ACC112 (cell line): ENCODE results near the gene PLXNA3.

Experiments
- H2AFZ ChIP-seq: fragments of 200-600 bp; sonication (generic); one replicate; pipeline ENCODE4 v1.6.0; 2017; ENCODE audit warnings: antibody characterized with exemption, low read length; ENCODE audit not compliant: unreplicated experiment
- H3K27ac ChIP-seq: fragments of 200-600 bp; sonication (generic); 2 replicates; pipeline ENCODE4 v1.5.1; 2014; ENCODE audit warnings: low read depth, mild to moderate bottlenecking, antibody characterized with exemption, low read length, moderate library complexity
- H3K27me3 ChIP-seq: fragments of 200-600 bp; sonication (generic); 2 replicates; pipeline ENCODE4 v1.6.1; 2014; ENCODE audit warnings: mild to moderate bottlenecking, antibody characterized with exemption, low read length, moderate library complexity, mixed read lengths; ENCODE audit not compliant: insufficient read depth
- H3K36me3 ChIP-seq: fragments of 200-600 bp; sonication (generic); 2 replicates; pipeline ENCODE4 v1.6.1; 2016; ENCODE audit warnings: mild to moderate bottlenecking, antibody characterized with exemption, low read length, moderate library complexity, mixed read lengths; ENCODE audit not compliant: insufficient read depth
- H3K4me1 ChIP-seq: fragments of 200-600 bp; sonication (generic); one replicate; pipeline ENCODE4 v1.6.1; 2016; ENCODE audit warnings: low read length, mixed read lengths; ENCODE audit not compliant: insufficient read depth, unreplicated experiment, control insufficient read depth
- H3K4me3 ChIP-seq: fragments of 200-600 bp; sonication (generic); 2 replicates; pipeline ENCODE4 v1.5.1; 2014; ENCODE audit warnings: mild to moderate bottlenecking, low read depth, low read length
- H3K79me2 ChIP-seq: fragments of 200-600 bp; sonication (generic); one replicate; pipeline ENCODE4 v1.6.0; 2016; ENCODE audit warnings: low read length; ENCODE audit not compliant: control insufficient read depth, unreplicated experiment, insufficient read depth

The PLXNA3 gene

DNA sequence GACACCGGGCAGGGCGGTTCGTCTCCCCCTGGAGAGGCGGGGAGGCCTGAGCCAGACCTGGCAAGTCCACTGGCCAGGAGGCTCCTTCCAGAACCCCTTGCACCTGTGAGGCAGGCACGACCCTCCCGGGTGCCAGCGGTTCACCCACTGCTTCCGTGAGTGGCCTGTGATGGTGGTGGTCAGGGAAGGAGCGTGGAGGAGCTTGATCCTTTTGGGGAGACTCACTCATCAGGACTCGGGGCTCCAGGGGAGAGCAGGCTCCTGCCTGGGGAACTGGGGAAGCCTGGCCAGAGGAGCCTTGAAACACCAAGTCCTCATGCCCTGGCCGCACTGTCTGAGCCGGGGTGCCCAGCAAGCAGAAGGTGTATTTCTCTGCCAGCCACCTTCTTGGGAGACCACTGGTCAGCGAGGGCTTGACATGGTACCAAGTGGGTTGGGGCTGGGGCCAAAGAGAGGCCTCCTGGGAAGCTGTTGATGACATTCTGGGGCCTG, 13.3 kb upstream of the PLXNA3 start:
- peaks cover 40% of the 10 kb centered on the region for H3K79me2 ChIP-seq
- peak overlapping the region; percentile 50; the same call in 1 of the 2 replicates for H3K27ac ChIP-seq
- H2AFZ ChIP-seq, result no peak overlapping the region
- H3K36me3 ChIP-seq, result no peaks in the 10 kb centered on the region
- peaks cover 7% of the 10 kb centered on the region for H3K4me1 ChIP-seq
- H3K27me3 ChIP-seq, result no peaks in the 10 kb centered on the region
- peak overlapping the region; percentile 92 for H3K4me3 ChIP-seq

DNA sequence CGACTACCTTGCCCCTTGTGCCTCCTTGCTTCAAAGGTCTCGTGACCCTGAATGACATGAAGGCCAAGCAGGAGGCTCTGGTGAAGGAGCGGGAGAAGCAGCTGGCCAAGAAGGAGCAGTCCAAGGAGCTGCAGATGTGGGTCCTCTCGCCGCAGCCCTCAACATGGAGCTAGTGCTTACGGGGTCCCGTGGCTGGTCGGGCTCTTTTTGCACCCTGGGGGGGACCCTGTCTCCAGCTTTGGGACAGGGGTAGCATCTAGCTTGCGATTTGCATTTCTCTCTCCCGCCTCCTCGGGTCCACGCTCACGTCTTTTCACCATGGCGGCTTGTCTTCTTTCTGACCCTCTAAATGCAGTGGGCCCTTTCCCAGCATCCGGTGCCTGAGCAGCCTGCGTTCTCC, 12.3 kb upstream of the PLXNA3 start:
- peaks cover 7% of the 10 kb centered on the region for H3K4me1 ChIP-seq
- peaks cover 30% of the 10 kb centered on the region for H3K79me2 ChIP-seq
- no peaks in the 10 kb centered on the region for H3K36me3 ChIP-seq
- H3K4me3 ChIP-seq, result peak overlapping the region; percentile 92; the same call in 1 of the 2 replicates
- H2AFZ ChIP-seq, result no peak overlapping the region
- H3K27ac ChIP-seq, result no peak overlapping the region
- H3K27me3 ChIP-seq, result no peaks in the 10 kb centered on the region

DNA sequence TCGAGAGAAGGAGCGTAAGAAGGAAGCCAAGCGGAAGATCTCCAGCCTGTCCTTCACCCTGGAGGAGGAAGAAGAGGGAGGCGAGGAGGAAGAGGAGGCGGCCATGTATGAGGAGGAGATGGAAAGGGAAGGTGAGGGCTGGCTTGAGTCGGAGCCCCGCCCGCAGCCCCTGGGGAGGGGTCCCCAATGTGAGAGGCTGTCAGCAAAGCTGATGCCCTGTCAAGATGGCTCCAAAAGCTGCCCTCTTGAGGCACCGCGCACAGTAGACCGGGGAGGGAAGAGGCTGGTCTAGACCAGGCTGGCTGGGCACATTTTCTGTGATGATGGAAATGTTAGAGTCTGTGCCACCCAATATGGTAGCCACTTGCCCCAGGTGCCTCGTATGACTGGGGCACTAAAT, 11.7 kb upstream of the PLXNA3 start:
- H3K79me2 ChIP-seq, result peaks cover 30% of the 10 kb centered on the region
- no peak overlapping the region for H3K27ac ChIP-seq
- no peaks in the 10 kb centered on the region for H3K36me3 ChIP-seq
- no peak overlapping the region for H2AFZ ChIP-seq
- H3K4me1 ChIP-seq, result peaks cover 7% of the 10 kb centered on the region
- H3K27me3 ChIP-seq, result no peaks in the 10 kb centered on the region
- H3K4me3 ChIP-seq, result no peak overlapping the region

DNA sequence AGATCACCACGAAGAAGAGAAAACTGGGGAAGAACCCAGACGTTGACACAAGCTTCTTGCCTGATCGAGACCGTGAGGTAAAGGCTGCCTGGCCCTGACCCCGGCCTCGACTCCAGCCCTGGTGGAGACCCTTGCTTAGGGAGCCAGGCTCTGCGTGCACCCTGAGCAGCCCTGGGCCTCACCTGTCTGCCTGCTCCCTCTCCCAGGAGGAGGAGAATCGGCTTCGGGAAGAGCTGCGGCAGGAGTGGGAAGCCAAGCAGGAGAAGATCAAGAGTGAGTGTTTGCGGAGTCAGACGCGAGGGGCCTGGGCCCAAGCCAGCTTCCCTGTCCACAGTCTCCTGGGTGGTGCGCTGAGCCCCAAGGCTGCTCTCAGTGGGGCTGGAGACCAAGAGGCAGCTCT, 9.6 kb upstream of the PLXNA3 start:
- Histone ChIP-seq H3K27me3 (no peaks in the 10 kb centered on the region), H2AFZ (no peak overlapping the region), H3K36me3 (no peaks in the 10 kb centered on the region), H3K79me2 (peaks cover 30% of the 10 kb centered on the region), H3K4me3 (no peak overlapping the region), H3K27ac (no peak overlapping the region), H3K4me1 (peaks cover 7% of the 10 kb centered on the region)

DNA sequence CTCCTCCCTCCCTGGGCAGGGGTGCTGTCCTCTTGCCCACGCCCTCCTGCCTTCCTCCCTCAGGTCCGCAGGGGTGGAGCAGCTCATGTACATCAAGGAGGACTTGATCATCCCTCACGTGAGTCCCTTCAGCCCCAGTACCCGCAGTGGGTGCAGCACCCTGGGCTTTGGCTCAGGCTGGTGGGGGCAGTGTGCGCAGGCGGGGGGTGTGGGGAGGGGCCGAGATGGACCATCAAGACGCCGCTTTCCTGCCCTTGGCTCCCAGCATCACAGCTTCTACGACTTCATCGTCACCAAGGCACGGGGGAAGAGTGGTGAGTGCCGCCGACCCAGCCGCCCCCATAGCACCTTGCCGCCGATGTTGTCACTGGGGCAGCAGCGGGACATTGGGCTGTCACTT, 8.5 kb upstream of the PLXNA3 start:
- Histone ChIP-seq H3K27me3 (no peaks in the 10 kb centered on the region), H3K4me3 (no peak overlapping the region), H3K36me3 (no peaks in the 10 kb centered on the region), H3K79me2 (peaks cover 26% of the 10 kb centered on the region), H2AFZ (no peak overlapping the region), H3K27ac (no peak overlapping the region), H3K4me1 (peaks cover 7% of the 10 kb centered on the region)

DNA sequence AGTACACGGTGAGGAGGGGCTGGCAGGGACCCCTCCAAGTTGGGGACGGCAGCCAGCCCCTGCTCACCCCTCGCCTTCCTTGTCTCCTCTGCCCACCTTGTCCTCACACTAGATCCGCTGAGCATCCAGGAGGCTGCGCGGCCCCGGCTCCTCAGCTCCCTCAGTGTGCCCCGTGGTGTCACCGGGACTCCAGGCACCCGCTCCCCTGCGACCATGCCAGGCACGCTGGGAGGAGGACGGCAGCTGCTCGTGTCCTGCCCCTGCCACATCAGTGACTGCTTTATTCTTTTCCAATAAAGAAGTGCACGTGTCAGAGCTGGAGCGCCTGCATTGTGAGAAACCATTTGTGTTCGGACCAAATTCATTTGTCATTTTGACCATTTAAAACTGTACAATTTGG, 7.8 kb upstream of the PLXNA3 start:
- peaks cover 5% of the 10 kb centered on the region for H3K4me1 ChIP-seq
- no peak overlapping the region for H3K4me3 ChIP-seq
- H2AFZ ChIP-seq, result no peak overlapping the region
- H3K79me2 ChIP-seq, result peaks cover 19% of the 10 kb centered on the region
- no peaks in the 10 kb centered on the region for H3K27me3 ChIP-seq
- no peaks in the 10 kb centered on the region for H3K36me3 ChIP-seq
- no peak overlapping the region for H3K27ac ChIP-seq

DNA sequence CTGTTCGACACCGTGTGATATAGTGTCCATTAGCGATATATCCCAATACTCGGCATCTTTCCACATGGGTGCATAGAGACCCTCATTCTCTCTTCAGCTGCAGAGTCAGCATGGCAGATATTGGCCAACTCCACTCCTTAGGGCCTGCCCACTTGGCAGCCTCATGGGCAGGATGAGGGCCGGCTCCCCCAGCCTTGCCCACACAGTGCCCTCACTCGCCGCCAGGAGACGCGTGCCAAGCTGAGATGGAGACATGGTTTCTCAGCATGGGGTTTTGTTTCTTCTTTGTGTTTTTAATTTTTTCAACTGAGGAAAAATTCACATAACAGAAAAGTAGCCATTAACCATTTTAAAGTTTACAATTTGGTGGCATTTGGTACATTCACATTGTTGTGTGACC, 5.3 kb upstream of the PLXNA3 start:
- Histone ChIP-seq H3K36me3 (no peaks in the 10 kb centered on the region), H3K79me2 (no peaks in the 10 kb centered on the region), H3K4me3 (no peak overlapping the region), H3K4me1 (no peaks in the 10 kb centered on the region), H3K27ac (no peak overlapping the region), H3K27me3 (no peaks in the 10 kb centered on the region), H2AFZ (no peak overlapping the region)

DNA sequence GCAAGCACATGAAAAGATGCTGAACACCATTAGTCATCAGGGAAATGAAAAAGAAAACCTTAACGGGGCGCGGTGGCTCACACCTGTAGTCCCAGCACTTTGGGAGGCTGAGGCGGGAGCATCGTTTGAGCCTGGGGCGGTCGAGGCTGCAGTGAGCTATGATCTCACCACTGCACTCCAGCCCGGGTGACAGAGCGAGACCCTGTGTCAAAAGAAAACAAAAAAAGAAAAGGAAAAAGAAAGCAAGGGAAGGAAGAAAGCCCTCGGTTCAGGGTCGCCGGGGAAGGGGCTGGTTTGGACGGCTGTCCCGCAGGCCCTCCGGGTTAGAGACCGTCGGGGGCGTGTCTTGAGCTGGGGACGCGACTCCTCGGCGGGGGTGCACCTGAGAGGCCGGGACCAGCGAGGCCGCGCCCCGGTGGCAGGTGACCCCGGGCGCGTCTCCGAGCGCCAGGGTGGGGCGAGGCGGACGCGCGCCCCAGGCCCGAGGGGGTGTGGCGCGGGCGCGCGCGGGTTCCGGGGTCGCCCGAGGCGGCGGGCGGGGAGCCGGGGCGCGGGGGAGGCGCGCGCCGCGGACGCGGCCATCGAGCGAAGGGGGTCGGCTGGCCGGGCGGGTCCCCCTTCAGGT, 478 bp upstream of the PLXNA3 start:
- no peaks in the 10 kb centered on the region for H3K27me3 ChIP-seq
- no peak overlapping the region for H2AFZ ChIP-seq
- H3K36me3 ChIP-seq, result no peaks in the 10 kb centered on the region
- no peaks in the 10 kb centered on the region for H3K4me1 ChIP-seq
- H3K27ac ChIP-seq, result peak overlapping the region; percentile 60; the same call in 1 of the 2 replicates
- peak overlapping the region; percentile 91 for H3K4me3 ChIP-seq
- peaks cover 36% of the 10 kb centered on the region for H3K79me2 ChIP-seq

DNA sequence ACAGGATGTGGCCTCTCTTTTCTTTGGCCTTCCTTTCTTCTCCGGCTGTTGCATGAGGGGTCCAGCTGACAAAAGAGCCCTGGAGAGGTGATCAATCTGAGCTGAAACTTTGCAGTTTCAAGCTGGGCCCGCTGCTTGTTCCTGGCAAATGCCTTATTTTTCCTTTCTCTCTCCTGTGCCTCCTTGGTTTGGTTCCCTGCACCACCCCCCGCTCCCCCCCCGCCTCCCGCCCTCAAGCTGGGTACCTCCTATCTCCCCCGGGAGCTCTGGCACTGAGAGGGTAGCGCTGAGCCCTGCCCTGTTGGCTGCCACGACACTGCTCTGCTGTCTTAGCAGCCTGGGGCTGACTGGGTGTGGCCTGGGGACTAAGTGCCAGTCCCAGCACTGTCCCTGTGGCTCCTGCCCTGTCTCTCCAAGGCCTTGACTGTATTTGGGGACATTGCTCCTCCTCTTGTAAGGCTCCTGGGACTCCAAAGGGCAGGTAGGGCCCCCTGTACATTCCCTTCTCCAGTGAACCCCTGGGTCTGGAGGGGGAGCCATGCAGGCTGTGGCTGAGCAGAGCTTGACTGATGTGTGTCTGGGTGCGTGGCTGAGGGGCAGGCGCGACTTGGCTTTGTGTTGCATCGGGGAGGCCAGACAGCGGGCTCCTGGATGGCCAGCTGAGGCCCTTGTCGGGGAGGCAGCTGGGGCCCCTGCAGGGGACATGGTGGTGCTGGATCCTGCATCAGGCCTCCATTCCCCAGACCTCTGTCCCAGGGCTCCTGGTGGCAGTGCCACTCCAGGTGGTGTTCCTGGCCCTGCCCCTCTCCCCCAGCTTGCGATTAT, 1.1 kb downstream of the PLXNA3 start:
- H3K4me3 ChIP-seq, result peak overlapping the region; percentile 91

DNA sequence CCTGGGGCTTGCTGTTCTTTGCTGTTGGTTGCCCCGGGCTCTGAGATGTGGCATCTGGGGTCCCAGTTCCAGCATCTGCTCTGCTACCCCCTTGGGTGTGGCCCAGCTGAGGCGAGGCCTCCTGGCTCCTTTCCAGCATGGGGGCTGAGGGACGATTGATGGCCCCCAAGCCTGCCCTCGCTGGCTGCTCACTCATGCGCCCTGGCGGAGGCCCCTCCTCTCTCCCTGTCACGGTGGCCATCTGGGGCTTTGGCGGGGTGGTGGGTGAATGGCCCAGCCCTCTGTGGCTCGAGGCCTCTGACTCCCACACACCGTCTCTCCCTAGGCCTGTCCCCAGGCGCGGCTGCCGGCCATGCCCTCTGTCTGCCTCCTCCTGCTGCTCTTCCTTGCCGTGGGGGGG, 1.8 kb downstream of the PLXNA3 start:
- Histone ChIP-seq H3K4me1 (no peaks in the 10 kb centered on the region), H3K27me3 (no peaks in the 10 kb centered on the region), H3K36me3 (no peaks in the 10 kb centered on the region), H3K4me3 (peak overlapping the region; percentile 91), H3K79me2 (peaks cover 36% of the 10 kb centered on the region), H3K27ac (no peak overlapping the region), H2AFZ (no peak overlapping the region)

More for the DNA sequence above, 1.1 kb downstream of the PLXNA3 start:
- Histone ChIP-seq H2AFZ (no peak overlapping the region), H3K36me3 (no peaks in the 10 kb centered on the region), H3K27me3 (no peaks in the 10 kb centered on the region), H3K4me1 (no peaks in the 10 kb centered on the region), H3K79me2 (peaks cover 36% of the 10 kb centered on the region), H3K27ac (no peak overlapping the region)

DNA sequence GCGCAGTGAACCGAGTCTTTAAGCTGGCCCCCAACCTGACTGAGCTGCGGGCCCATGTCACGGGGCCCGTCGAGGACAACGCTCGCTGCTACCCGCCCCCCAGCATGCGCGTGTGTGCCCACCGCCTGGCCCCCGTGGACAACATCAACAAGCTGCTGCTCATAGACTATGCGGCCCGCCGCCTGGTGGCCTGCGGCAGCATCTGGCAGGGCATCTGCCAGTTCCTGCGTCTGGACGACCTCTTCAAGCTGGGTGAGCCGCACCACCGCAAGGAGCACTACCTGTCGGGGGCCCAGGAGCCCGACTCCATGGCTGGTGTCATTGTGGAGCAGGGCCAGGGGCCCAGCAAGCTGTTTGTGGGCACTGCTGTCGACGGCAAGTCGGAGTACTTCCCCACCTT, 2.2 kb downstream of the PLXNA3 start:
- Histone ChIP-seq H3K4me1 (no peaks in the 10 kb centered on the region), H2AFZ (no peak overlapping the region), H3K27me3 (no peaks in the 10 kb centered on the region), H3K79me2 (peaks cover 36% of the 10 kb centered on the region), H3K4me3 (peak overlapping the region; percentile 91), H3K27ac (no peak overlapping the region), H3K36me3 (no peaks in the 10 kb centered on the region)
